Gastrocnemius medialis (tissue), 4 donors: Measurements from ENCODE around the gene RPS14. TPM values are rescaled to one million over a fixed set of nuclear protein-coding genes. Genes with fewer than 3 reads are reported as not detected.
"Not testable (repeated sequence)": the region's sequence is repeated elsewhere in the genome, so short reads cannot be mapped to it uniquely, and the experiment has no call there.

Experiments used
- ATAC-seq, 2 donors: fragments of 150-250 bp; one replicate each; pipeline ENCODE4 v1.9.1; 2016
- DNase-seq, 2 donors: peaks; one replicate each; pipeline ENCODE4 v3.0.0-alpha.2; 2019
- H3K27ac ChIP-seq, 4 donors: fragments of 200-600 bp; sonication (generic); 1 replicate in 1 of 4; 2 replicates in 3 of 4; pipeline ENCODE4 v1.5.1; 2016 to 2018; ENCODE audit warnings: mild to moderate bottlenecking in 2 of 4, moderate library complexity in 1 of 4
- H3K27me3 ChIP-seq, 3 donors: fragments of 200-600 bp; sonication (generic) in 2 of 3; 1 replicate in 1 of 3; 2 replicates in 2 of 3; pipeline versions ENCODE4 v1.5.1 to v1.6.0; 2016 to 2019; ENCODE audit warnings: mild to moderate bottlenecking in 1 of 3, moderate library complexity in 1 of 3
- H3K36me3 ChIP-seq, 2 donors: fragments of 200-600 bp; sonication (generic) in 1 of 2; one replicate each; pipeline ENCODE4 v1.5.1; 2017 to 2018
- H3K4me1 ChIP-seq, 2 donors: fragments of 200-600 bp; sonication (generic) in 1 of 2; one replicate each; pipeline ENCODE4 v1.5.1; 2016 to 2017; ENCODE audit warnings: mild to moderate bottlenecking in 2 of 2
- H3K4me3 ChIP-seq, 4 donors: fragments of 200-600 bp; sonication (generic) in 3 of 4; 1 replicate in 1 of 4; 2 replicates in 3 of 4; pipeline ENCODE4 v1.5.1; 2016 to 2019; ENCODE audit warnings: mild to moderate bottlenecking in 2 of 4
- H3K9me3 ChIP-seq, 3 donors: fragments of 200-600 bp; sonication (generic) in 2 of 3; 1 replicate in 1 of 3; 2 replicates in 2 of 3; pipeline ENCODE4 v1.5.1; 2016 to 2019
- CTCF ChIP-seq, 5 experiments: fragments of 450-650 bp in 3 of 5; fragments of 200-600 bp in 2 of 5; sonication (generic) in 2 of 5; IDR thresholded peaks in 4 of 5; conservative IDR thresholded peaks in 1 of 5; 1 replicate in 4 of 5; 2 replicates in 1 of 5; pipeline ENCODE4 v1.5.1; 2016 to 2019; ENCODE audit warnings: antibody characterized with exemption in 5 of 5, mild to moderate bottlenecking in 3 of 5, moderate library complexity in 3 of 5
- POLR2A ChIP-seq, 2 donors: fragments of 450-650 bp; IDR thresholded peaks; one replicate each; pipeline ENCODE4 v1.6.1; 2017; ENCODE audit warnings: antibody characterized with exemption in 2 of 2, mild to moderate bottlenecking in 2 of 2, moderate library complexity in 2 of 2
- in situ Hi-C, 4 donors: fragments of 200-750 bp; cut with MboI; loops; one replicate each; pipeline versions ENCODE4 v1.15.0 to v1.8.0; 2017; ENCODE audit warnings: low sequenced_read_pairs in 4 of 4
- intact Hi-C: fragments of 100-400 bp; cut with DNase I; formaldehyde crosslinking; loops from one replicate; pipeline ENCODE4 v1.15.1; 2023; ENCODE audit warnings: low total_unique reads
- total RNA-seq, 4 donors: library from RNA; depleted of rRNA; stranded (reverse); fragments of >200 nt; gene quantifications; one replicate each; pipeline versions ENCODE4 v1.1.0 to v1.2.3, GENCODE V29; 2016

The RPS14 gene
- total RNA-seq, 4 donors from 2014 or later = 1,865 to 2,215 (median 2,024) TPM

GRCh38 chr5:150454492-150455229, 5.1 kb upstream of the RPS14 start:
- Histone ChIP-seq H3K27me3 (no peaks in the 10 kb centered on the region), H3K36me3 (no peaks in the 10 kb centered on the region), H3K9me3 (no peaks in the 10 kb centered on the region), H3K4me1 (peaks cover 6 to 8% of the 10 kb centered on the region in 2 donors), H3K27ac (no peak overlapping the region), H3K4me3 (no peak overlapping the region)
- no peak for TF ChIP-seq CTCF (IDR thresholded peaks at IDR 0.05 in 4 of 5, conservative IDR thresholded peaks at IDR 0.05 in 1 of 5)
- TF ChIP-seq POLR2A (IDR thresholded peaks at IDR 0.05) = no peak
- in situ Hi-C loops (loop anchor here in 3 of 4 donors (5.0 to 25.0 kb wide), 3 partner anchors 88 to 258 kb away; partner anchors contain the start of gene RBM22 (in 2 of the 3)), intact Hi-C loops (loop anchor here (5.0 to 10.0 kb wide), 2 partner anchors 250 to 393 kb away; partner anchors contain the start of genes IRGM and RBM22)
- ATAC-seq (no peak), DNase-seq (no peak)

- ATAC-seq, H3K36me3 ChIP-seq, H3K9me3 ChIP-seq, H3K27ac ChIP-seq, H3K4me1 ChIP-seq, H3K27me3 ChIP-seq, DNase-seq, H3K4me3 ChIP-seq: not testable (repeated sequence)
- in situ Hi-C loops (loop anchor here in 3 of 4 donors (5.0 to 25.0 kb wide), 2 partner anchors 88 to 258 kb away; partner anchors contain the start of gene RBM22 (in 2 of the 3)), intact Hi-C loops (loop anchor here (10.0 kb wide), 1 partner anchor 251 kb away; the partner anchor contains the start of gene RBM22)
Measured at GRCh38 chr5:150454027-150454426, 4.5 kb upstream of the RPS14 start.

- Histone ChIP-seq H3K4me1 (peaks cover 9 to 10% of the 10 kb centered on the region in 2 donors), H3K27me3 (no peaks in the 10 kb centered on the region), H3K9me3 (no peaks in the 10 kb centered on the region), H3K27ac (no peak overlapping the region), H3K36me3 (peaks cover 0 to 1% of the 10 kb centered on the region in 2 donors), H3K4me3 (no peak overlapping the region)
- ATAC-seq (no peak), DNase-seq (no peak)
- intact Hi-C loops = loop anchor here (10.0 kb wide), 1 partner anchor 252 kb away; the partner anchor contains the start of gene RBM22
- in situ Hi-C loops = loop anchor here in 3 of 4 donors (5.0 to 25.0 kb wide), 2 partner anchors 89 to 259 kb away; partner anchors contain the start of gene RBM22 (in 2 of the 3)
- TF ChIP-seq POLR2A (IDR thresholded peaks at IDR 0.05) = no peak
- no peak for TF ChIP-seq CTCF (IDR thresholded peaks at IDR 0.05 in 4 of 5, conservative IDR thresholded peaks at IDR 0.05 in 1 of 5)
Measured at GRCh38 chr5:150452914-150453313, 3.4 kb upstream of the RPS14 start.

GRCh38 chr5:150451594-150451993, 2.1 kb upstream of the RPS14 start:
- Histone ChIP-seq H3K9me3 (no peaks in the 10 kb centered on the region), H3K4me3 (no peak overlapping the region), H3K27me3 (no peaks in the 10 kb centered on the region), H3K36me3 (peaks cover 0 to 14% of the 10 kb centered on the region in 2 donors), H3K4me1 (peaks cover 13 to 17% of the 10 kb centered on the region in 2 donors), H3K27ac (no peak overlapping the region)
- in situ Hi-C loops = loop anchor here in 3 of 4 donors (5.0 to 25.0 kb wide), 2 partner anchors 91 to 261 kb away; partner anchors contain the start of gene RBM22 (in 2 of the 3)
- no peak for ATAC-seq
- TF ChIP-seq CTCF (IDR thresholded peaks at IDR 0.05 in 4 of 5, conservative IDR thresholded peaks at IDR 0.05 in 1 of 5) = no peak
- TF ChIP-seq POLR2A (IDR thresholded peaks at IDR 0.05) = no peak
- no peak for DNase-seq
- intact Hi-C loops = loop anchor here (10.0 kb wide), 1 partner anchor 253 kb away; the partner anchor contains the start of gene RBM22

GRCh38 chr5:150448952-150449516, 505 bp downstream of the RPS14 start:
- peaks cover 13 to 17% of the 10 kb centered on the region in 2 donors for H3K4me1 ChIP-seq
- no peaks in the 10 kb centered on the region for H3K9me3 ChIP-seq
- DNase-seq (no peak), ATAC-seq (peak; percentile 75 to 78)
- in situ Hi-C loops = no loop called here
- no peaks in the 10 kb centered on the region for H3K27me3 ChIP-seq
- TF ChIP-seq POLR2A (IDR thresholded peaks at IDR 0.05) = no peak
- H3K4me3 ChIP-seq = peak overlapping the region; percentile 70 to 97 (median 86)
- intact Hi-C loops = loop anchor here (10.0 kb wide), 1 partner anchor 226 kb away; no protein-coding TSS in a partner anchor
- peaks cover 0 to 40% of the 10 kb centered on the region in 2 donors for H3K36me3 ChIP-seq
- H3K27ac ChIP-seq = peak overlapping the region; percentile 92 to 95 (median 94)
